NCI-H226 (cell line): ENCODE data around the gene DCP1B.

Experiments
- DNase-seq: peaks from one replicate; pipeline ENCODE4 v3.0.0-alpha.2; 2015

The DCP1B gene

DNA sequence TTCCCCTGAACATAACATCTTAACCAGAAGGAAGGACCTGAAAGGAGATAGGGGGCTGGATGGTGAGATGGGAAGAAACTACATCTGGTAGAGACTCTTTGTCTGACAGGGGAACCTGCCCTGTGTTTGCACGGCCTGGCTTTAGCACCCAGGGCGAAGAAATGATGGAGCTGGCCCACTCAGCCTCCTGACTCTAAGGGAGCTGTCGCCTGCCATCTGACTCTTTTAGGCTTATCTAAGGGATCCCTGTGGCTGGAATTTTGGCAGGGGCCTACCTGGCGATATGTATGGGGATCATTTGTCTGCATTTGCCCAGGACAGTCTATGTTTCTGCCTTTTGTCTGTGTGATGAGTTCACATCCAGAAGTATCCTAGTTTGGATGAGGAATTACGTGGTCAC is 70.2 kb downstream of the DCP1B start:
- no peak for DNase-seq

DNA sequence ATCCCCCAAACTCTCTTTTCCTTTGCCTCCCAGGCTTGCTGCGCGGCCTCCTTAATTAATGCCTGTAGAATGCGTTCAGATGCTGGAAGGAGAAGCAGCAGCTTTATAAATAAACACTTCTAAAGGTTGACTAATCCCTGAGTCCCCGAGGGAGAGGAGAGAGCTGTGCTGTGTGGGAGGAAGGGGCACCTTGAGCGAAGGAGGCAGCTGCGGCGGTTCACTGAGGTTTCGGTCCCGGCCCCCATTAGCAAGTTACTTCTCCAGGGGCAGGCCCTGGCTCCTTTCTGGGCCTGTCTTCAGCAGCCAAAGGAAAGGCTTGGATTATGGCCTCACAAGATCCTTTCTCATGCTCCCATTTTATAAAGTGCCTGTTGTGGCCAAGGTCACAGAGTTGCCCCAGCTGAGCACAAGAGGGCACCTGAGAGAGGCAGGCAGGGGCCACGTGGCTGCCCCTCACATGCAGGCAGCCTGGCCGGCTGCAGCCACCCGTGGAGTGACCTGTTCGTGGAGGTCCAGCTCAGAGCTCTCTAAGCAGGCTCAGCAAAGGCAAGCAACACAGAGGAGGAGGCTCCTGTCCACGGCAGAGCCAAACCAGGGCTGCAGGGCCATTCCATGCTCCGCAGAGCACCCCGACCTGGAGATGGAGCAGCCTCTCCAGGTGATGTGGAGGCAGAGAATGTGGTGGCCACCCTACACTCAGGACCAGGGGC is 70.8 kb downstream of the DCP1B start:
- DNase-seq: no peak

DNA sequence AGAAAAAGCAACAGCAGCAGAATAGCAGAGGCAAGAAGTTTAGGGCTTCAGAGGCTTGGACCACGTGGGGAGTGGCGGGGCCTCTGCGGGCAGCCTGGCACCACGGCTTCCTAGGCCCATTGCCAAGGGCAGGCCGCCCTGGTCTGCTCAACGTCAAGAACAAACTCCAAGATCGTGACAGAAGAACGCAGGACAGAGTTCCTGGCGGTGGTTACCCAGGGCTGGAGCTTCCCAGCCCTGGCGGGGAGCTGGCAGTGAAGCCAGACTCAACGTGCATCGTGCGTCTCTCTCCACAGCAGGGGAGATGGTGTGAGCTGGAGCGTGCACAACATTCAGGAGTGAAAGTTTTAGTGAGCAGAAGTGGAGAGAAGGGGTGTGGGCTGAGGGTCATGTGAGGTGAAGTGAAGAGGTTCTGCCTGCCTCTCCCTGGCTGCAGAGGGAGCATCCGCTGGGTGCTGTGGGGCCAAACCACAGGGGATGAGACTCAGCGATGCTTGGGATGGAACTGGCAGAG is 71.9 kb downstream of the DCP1B start:
- no peak for DNase-seq

DNA sequence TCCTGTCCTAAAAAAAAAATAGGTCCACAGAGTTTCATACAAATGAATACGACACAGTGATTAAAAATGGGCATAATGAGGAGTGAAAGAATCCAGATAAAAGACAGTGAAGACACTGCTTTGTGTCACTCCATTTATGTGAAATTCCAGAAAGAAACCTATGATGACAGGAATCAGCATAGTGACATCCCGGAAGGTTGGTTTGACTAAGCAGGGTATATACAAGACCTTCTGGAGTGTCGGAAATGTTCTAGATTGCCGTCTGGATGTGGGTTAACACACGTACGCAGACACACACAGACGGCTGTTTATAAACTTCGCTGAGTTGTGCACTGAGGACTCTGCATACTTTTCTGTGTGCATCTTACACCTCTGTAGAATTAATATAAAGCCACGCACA is 72.6 kb downstream of the DCP1B start:
- DNase-seq: no peak

DNA sequence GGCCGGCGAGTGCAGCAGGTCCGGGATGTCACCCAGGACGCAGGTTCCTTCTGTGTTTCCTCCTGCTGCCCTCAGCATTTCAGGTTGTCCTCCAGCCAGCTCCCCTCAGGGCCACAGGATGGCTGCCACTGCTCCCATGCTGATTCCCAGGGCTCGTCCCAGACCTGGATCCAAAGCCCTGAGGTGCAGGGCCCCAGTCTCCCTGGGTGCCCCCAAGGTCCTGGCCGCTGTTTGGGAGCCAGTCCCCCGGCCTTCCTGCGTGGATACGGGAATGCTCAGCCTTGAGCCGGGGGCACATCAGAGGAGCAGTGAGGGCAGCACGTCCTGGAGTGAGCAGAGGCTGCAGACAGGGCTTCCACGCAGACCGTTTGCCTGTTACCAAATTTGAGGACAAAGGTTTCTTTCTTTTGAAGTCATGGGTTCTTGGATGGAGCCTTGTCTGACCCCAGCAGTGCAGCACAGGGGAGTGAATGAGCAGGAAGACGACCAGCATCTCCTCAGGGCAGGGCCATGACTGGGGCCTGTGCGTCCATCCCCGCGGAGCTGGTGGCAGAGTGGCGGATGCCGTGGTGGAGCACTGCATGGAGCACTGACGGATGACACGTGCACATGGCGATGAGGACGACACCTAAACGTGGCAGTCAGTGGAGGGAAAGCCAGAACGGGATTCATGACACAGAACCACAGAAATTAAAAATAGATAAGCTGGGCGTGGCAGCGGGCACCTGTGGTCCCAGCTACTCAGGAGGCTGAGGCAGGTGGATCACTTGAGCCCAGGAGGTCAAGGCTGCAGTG is 73.3 kb downstream of the DCP1B start:
- DNase-seq: no peak

DNA sequence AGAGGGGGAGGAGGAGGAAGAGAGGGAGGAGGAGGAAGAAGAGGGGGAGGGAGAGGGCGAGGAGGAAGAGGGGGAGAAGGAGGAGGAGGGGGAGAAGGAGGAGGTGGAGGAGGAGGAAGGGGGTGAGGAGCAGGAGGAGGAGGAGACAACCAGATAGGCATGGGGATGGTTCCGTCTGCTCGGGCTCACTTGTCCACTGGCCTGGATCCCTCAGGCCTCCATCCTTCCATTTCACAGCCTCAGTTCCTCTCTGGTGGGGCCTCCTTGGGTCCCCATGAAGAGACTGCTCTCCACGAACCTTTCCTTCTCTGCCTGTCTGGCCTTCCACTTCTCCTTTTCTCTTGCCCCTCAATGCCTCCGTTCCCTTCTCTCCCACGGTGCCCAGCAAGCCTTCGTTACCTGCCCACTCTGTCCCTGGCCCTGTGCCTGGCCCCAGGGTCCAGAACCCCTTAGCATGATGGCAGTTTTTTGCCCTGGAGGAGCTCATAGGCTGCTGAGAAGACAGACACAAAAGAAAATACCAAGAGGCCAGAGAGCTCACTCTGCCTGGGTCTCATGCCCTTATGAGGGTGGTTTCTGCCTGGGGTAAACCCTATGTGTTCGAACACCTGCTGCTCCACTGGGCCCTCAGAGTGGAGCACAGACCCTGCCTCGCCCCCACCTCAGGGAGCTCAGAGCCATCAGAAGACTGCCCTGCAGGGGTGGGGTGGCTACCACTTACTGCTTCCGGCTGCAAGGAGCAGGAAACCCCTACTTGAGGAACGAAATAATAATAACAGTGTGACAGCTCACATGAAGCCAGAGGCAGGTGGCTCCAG is 74.1 kb downstream of the DCP1B start:
- DNase-seq: no peak

DNA sequence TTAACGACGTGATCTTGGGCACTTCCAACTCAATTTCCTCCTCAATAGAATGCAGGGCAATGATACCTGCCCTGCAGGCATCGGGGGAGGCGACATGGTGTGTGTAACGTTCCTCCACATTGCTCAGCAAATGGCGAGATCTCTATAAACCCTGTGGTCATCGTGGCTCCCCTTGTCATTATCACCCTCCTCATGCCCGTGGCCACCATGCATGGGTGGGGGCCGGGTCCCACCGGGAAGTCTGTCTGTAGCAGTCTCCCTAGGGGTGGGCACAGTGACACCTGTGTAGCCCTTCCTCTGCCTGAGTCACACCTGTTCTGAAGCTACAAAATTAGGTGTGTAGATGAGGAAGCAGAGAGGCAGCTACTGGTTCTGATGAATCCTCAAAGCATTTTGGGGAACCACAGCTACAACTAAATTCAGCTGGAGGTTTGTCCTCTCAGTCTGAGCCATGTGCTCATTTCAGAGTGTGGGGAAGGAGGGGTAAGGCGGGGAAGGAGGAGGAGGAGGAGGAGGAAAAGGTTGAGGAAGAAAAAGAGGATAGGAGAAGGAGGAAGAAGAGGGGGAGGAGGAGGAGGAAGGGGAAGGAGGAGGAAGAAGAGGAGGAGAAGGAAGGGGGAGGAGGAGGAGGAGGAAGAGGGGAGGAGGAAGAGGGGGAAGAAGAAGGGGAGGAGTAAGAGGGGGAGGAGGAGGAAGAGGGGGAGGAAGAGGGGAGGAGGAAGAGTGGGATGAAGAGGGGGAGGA is 74.8 kb downstream of the DCP1B start:
- no peak for DNase-seq

DNA sequence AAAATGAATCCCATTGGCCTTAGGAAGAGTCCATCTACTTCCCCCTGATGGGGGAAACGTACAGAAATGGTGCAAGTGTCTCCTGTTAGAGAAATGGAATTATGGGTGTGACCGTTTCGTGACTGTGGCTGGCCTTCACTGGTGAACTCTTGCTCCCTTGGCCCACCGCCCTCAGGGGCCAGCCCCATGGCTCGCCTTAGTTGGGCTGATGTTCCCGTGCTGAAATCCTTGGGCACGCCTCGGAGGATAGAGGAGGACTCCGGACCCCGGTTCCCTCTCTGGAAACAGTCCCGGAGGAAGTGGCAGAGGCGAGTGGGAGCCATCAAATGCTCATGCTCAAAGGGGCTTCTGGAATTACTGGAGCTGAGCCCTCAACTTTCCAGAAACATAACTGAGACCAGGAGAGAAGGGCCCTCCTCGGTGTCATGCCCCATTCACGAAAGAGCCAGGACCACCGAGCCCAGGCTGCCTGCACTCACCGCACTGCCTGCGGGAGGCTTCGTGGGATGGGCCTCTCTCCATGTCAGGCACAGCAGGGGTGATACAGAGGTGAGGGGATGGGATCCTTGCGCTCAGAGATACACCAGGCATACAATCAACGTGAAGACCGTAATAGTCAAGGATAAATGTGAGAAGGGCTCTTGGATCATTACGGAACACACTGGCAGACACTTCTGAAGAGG is 75.7 kb downstream of the DCP1B start:
- no peak for DNase-seq

DNA sequence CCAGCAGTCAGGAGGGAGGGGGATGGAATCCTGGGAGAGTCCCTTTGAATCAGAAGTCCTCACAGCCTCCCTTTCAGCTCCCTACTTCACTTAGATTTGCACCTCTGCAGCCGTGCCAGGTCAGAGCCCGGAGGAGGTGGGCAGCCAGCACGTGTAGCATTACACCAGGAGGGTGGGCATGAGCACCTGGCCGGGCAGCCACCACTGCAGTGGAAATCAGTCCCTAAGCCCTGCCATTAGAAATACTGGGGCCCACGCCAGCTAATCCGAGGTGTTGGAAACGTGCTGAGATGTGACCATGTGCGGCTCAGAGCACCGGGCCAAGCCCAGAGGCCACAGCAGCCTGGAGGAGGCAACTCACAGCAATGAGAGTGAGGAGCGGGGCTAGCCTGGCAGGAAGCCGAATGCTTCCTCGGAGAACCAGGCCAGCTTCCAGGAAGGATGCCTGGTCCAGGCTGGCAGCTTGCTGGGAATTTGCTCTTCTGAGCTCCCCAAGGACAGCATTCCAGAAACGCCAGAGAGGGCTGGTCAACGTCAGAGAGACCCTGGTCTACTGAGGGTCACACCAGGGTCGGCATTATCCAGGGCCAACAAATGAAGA is 76.4 kb downstream of the DCP1B start:
- DNase-seq: no peak

DNA sequence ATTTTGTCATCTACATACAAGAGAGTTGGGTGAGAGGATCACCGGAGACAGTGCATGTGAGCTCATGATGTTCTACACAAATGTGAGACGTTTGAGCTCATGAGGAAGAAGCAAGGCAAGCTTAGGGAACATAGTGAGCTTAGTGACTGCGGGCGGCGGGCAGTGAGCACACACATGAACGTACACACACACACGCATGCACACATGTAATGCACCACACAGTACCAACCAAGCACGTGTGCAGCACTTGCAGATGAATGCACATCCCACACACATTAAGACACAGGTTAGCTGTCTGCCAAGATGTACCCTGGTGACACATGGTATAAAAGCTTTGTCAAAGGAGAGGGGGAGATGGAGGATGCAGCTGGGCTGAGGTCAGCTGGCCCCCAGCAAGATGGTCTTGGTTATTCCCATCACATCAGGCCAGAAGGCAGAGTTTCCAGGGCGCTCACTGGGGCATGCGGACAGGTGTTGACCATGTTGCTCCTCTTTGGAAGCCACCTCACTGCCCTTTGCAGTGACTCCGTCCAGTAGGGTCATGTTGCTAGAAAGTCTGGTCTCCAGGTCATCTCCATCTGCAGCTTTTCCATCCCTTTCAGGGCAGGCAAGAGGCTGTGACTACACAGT is 77.1 kb downstream of the DCP1B start:
- DNase-seq: no peak

DNA sequence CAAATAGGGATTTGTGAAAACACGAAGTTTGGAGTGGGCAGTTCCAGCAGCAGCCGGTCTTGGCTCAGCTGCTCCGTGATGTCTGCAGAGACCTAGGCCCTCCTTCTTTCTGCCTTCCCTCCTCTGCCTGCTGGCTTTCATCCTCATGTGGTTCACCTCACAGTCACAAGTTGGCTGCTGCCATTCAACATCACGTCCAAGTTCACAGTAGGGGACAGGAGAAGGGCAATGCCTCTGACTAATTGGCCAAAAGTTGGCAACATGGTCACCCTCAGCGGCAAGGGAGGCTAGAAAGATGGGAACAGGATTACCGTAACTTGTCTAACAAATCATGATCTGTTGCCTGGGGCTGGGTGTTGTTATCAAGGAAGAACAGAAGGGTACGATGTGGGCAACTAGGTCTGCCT is 78.0 kb downstream of the DCP1B start:
- DNase-seq: no peak

DNA sequence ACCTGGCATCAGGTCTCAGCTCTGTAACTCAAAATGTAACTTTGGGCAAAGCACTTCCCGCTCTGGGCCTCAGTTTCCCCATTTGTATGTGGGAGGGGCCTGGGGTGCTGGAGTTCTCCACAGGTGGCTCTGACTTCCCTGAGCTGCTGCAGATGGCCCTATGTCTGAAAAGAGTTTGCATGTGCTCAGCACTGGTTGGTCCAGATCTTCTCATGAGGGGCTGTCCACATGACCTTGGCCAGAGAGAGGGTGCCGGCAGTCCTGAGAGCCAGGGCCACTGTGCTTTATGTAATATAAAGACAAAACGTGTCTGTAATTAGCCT is 78.6 kb downstream of the DCP1B start:
- DNase-seq: no peak

DNA sequence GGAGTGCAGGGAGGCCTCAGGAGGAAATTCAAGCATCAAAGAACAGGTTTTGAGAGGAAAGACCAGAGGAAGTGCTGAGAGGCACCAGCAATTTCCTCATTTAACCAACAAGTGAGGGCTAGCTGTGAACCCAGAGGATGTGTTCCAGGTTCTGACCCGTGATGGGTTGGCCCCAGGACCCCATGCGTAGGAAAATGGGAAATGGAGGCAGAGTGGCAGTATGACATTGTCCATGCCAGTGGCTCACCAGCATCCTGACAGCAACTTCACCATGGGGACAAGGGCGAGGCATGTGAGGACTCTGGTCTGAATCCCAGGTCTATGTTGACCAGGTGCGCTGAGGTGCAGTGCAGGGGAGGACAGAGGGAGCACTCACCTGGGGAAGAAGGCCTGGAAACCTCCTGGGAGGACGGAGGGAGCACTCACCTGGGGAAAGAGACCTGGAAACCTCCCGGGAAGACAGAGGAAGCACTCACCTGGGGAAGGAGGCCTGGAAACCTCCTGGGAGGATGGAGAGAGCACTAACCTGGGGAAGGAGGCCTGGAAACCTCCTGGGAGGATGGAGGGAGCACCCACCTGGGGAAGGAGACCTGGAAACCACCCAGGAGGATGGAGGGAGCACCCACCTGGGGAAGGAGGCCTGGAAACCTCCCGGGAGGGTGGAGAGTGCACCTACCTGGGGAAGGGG is 79.1 kb downstream of the DCP1B start:
- DNase-seq: no peak

DNA sequence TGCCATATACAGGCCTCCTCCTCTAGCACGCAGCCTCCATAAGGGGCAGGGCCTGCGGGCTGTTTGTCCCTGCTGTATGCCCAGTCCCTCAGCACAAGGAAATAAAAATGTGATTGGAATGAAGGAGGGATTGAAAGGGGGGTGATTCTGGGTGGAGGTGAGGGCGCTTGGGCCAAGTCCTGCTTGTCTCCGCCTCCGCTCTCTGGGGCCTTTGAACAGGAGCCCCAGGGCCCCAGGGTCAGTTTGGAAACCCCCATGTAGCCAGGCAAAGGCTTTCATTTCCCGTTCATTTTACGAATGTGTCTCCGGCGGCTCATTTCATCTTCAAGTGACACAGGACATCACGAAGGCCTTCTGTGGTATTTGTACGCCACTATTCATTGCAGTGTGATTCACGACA is 81.3 kb downstream of the DCP1B start:
- DNase-seq: no peak

DNA sequence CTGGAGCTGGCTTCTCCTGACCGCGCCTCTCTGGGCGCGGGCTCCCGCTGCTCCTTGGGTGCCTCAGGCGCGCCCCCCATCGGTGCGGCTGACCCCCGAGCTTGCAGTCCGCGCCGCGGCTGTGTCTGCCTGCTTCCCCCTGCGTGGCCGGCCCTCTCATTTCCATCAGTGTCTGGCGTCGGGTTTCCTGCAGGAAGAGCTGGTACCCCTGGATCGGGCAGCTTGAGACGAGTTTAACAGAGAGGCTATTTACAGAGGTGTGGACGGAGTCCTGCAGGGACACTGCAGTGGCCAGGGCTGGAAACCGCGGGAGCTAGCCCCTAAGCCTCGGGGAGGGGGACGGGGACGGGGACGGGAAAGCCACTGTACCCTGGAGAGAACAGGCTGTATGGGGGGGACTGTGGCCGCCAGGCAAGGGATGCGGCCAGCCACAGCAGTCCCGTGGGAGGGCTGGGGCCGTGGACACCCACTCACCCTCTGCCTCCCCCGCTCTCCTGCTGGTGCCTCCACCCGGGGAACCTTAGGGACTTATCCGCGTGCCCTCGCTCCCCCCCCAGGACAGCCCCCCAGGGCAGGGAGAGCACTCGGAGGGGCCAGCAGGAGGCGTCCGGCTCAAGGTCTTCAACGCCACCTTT is 82.1 kb downstream of the DCP1B start:
- no peak for DNase-seq

DNA sequence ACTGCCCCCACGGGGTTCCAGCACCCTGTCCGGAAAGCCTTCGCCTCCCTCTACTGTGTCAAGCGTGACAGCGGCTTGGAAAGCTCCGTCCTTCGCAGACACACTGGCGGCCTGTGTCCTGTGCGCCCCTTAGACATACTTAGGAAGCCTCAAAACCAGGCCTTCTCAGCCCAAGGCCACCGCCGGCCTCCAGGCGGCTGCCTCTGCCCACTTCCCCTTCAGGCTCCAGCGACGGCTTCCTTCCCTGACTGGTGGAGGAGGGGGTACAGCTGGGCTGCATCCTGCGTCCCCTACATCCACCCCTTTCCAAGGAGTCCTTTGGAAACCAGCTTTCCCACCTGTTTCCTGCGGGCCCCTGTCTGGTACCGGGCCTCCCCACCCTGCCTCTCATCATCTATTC is 83.3 kb downstream of the DCP1B start:
- no peak for DNase-seq

DNA sequence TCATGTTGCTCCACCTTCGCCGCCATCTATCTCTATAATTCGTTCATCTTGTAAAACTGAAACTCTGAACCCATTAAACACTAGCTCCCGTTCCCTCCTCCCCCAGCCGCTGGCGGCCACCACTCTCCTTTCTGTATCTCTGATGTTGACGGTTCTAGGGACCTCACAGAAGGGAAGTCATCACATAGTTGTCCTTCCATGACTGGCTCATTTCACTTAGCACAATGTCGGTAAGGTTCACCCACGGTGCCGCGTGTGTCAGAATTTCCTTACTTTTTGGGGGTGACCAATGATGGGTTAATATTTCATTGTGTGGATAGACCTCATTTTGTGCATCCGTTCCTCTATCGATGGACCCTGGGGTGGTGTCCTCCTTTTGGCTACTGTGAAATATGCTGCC is 83.8 kb downstream of the DCP1B start:
- no peak for DNase-seq

DNA sequence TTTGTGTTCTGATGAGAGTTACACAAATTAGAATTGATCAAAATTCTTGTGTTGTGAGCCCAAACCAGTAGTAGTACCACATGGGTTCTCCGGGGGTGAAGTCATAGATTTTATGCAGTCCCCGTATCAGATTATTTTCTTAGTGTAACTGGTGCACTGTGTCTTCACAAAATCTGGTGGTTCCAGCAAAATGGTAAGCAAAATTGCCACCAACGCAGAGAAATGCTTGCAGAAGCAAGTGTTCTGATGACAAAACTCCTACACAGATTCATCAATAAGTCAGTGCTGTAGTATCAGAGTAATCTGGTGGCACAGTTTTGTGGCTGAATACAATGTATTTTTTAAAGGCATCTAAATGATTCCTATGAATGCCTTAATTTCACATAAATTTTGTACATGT is 84.5 kb downstream of the DCP1B start:
- no peak for DNase-seq

DNA sequence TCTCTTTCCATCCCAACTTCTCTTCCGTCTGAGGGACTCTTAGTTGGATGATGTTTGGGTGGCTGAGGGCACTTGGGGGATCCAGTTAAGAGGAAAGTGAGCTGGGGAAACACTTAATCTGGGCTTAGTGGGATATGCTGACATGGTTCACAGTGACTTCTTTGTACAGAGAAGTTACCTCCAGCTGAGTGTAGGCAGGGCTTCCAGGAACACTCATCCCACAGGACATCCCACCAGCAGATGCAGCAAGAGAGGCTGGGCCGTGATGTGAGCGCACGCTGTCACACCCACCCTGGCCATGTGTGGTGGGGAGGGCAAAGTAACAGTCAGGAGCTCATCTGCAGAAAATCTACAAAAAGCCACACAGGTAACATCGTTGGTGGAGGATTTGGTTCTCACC is 85.0 kb downstream of the DCP1B start:
- no peak for DNase-seq

DNA sequence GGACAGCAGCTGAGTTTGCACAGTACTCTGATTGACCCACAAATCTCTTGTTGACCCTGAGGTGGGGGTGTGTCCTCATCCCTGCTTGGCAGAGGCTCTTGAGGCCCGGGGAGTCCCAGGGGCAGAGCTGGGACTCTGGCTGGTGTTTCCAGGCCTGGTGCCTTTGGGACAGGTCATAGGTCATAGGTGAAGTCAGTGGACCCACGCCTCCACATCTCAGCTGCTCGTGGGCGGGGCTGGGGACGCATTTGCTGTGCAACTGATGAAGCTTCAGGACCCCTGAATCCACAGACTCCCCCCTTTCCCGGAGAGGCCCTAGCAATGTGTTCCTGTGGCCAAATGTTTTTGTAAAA is 85.4 kb downstream of the DCP1B start:
- no peak for DNase-seq
